Calu3 (cell line): Measurements from ENCODE around the gene SLAMF9. TPM values are rescaled to one million over a fixed set of nuclear protein-coding genes. Genes with fewer than 3 reads are reported as not detected.

Experiments used
- BruUV-seq: library from RNA; stranded (reverse); fragments of 400-500 nt; replicated peaks from 2 replicates; lab custom pipeline; 2021; lab: Mats Ljungman, UMichigan
- CTCF ChIA-PET: fragments of 300-600 bp; sonication (Branson Sonifier 250); formaldehyde crosslinking; loops from one replicate; lab custom pipeline; 2022; ENCODE audit warnings: antibody characterized with exemption; lab: Charles Lee
- DNase-seq: peaks from one replicate; pipeline ENCODE4 v3.0.0; 2022
- H3K27ac Mint-ChIP-seq: one replicate; pipeline ENCODE4 v1.8.0; 2022; ENCODE audit warnings: mixed read lengths; ENCODE audit not compliant: unreplicated experiment
- H3K27me3 Mint-ChIP-seq: one replicate; pipeline ENCODE4 v1.8.0; 2022; ENCODE audit warnings: mixed read lengths; ENCODE audit not compliant: unreplicated experiment
- H3K36me3 Mint-ChIP-seq: one replicate; pipeline ENCODE4 v1.8.0; 2022; ENCODE audit warnings: mild to moderate bottlenecking, moderate library complexity, mixed read lengths; ENCODE audit not compliant: insufficient read depth, unreplicated experiment
- H3K4me1 Mint-ChIP-seq: one replicate; pipeline ENCODE4 v1.8.0; 2022; ENCODE audit warnings: mild to moderate bottlenecking, low read depth, mixed read lengths; ENCODE audit not compliant: unreplicated experiment
- H3K4me3 Mint-ChIP-seq: one replicate; pipeline ENCODE4 v1.8.0; 2022; ENCODE audit warnings: mild to moderate bottlenecking, low read depth, moderate library complexity, mixed read lengths; ENCODE audit not compliant: unreplicated experiment
- H3K9me3 Mint-ChIP-seq: one replicate; pipeline ENCODE4 v1.8.0; 2022; ENCODE audit warnings: low read depth, mixed read lengths; ENCODE audit not compliant: unreplicated experiment
- intact Hi-C: fragments of 100-400 bp; cut with micrococcal nuclease; formaldehyde crosslinking; loops from one replicate; pipeline ENCODE4 v1.10.0; 2022; ENCODE audit not compliant: unreplicated experiment
- total RNA-seq: library from RNA; stranded (reverse); gene quantifications from 2 replicates; pipeline ENCODE4 v1.2.3, GENCODE V29; 2022
- TF ChIP-seq, protein P1 (sequence below): fragments of 200-600 bp; IDR thresholded peaks from one replicate; pipeline ENCODE4 v1.8.0; 2022; ENCODE audit warnings: antibody characterized with exemption; ENCODE audit not compliant: unreplicated experiment

SLAMF9 gene
- total RNA-seq, 1 experiment from 2014 or later, result not detected

GRCh38 chr1:159917533-159918351 is 36.3 kb downstream of the SLAMF9 start:
- intact Hi-C loops, result no loop called here
- Mint-ChIP-seq H3K9me3 (no peaks in the 10 kb centered on the region), H3K4me1 (peaks cover 84% of the 10 kb centered on the region), H3K27ac (peak overlapping the region; percentile 6), H3K4me3 (no peak overlapping the region), H3K36me3 (peaks cover 80% of the 10 kb centered on the region), H3K27me3 (no peaks in the 10 kb centered on the region)
- BruUV-seq, result no TSS peak
- CTCF ChIA-PET, result interaction anchor here (1.1 to 3.0 kb wide), 2 partner anchors 25 to 90 kb away, joined by 4 to 8 read pairs; no protein-coding TSS in a partner anchor
- TF ChIP-seq, protein P1, sequence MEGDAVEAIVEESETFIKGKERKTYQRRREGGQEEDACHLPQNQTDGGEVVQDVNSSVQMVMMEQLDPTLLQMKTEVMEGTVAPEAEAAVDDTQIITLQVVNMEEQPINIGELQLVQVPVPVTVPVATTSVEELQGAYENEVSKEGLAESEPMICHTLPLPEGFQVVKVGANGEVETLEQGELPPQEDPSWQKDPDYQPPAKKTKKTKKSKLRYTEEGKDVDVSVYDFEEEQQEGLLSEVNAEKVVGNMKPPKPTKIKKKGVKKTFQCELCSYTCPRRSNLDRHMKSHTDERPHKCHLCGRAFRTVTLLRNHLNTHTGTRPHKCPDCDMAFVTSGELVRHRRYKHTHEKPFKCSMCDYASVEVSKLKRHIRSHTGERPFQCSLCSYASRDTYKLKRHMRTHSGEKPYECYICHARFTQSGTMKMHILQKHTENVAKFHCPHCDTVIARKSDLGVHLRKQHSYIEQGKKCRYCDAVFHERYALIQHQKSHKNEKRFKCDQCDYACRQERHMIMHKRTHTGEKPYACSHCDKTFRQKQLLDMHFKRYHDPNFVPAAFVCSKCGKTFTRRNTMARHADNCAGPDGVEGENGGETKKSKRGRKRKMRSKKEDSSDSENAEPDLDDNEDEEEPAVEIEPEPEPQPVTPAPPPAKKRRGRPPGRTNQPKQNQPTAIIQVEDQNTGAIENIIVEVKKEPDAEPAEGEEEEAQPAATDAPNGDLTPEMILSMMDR, result no peak
- DNase-seq, result peak; percentile 45

- Mint-ChIP-seq H3K36me3 (peaks cover 70% of the 10 kb centered on the region), H3K27me3 (no peaks in the 10 kb centered on the region), H3K9me3 (no peaks in the 10 kb centered on the region), H3K4me3 (peak overlapping the region; percentile 17), H3K27ac (peak overlapping the region; percentile 61), H3K4me1 (peaks cover 84% of the 10 kb centered on the region)
- DNase-seq, result peak; percentile 50
- intact Hi-C loops, result no loop called here
- TF ChIP-seq, protein P1, result no peak
- no TSS peak for BruUV-seq
- CTCF ChIA-PET, result interaction anchor here (1.8 to 3.0 kb wide), 2 partner anchors 9 to 91 kb away, joined by 6 to 8 read pairs; partner anchors contain the start of gene TAGLN2
These were observed 37.6 kb downstream of the SLAMF9 start for GRCh38 chr1:159916242-159917051.

DNA sequence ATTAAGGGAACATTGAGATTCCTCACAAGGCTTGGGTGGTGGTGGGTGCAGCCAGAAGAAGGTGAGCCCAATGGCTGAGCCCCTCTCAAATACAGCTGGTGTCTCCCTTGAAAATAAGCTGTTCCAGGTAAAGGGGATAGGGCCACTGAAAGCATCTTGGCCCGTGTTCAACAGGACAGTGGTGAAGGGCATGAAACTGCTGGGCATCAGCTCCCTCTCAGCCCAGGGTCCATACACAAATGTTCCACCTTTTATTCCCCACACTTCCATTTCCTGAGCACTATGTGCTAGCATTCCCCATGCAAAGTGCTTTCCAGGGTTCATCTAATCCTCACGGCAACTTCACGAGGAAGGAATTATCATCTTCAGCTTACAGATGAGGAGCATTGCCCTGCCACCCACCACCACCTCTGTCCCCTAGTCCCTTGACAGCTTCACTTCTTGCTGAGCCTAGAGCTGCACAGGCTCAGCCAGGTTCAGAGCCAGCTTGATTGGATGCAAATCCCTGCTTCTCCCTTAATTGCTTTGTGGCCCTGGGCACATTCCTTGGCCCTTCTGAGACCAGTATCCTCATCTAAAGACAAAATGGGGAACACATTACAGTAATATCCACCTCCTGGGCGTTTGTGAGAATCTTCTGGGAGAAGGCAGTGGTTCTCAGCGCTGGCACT is 38.3 kb downstream of the SLAMF9 start:
- H3K9me3 Mint-ChIP-seq, result no peaks in the 10 kb centered on the region
- no peaks in the 10 kb centered on the region for H3K27me3 Mint-ChIP-seq
- CTCF ChIA-PET, result interaction anchor here (0.8 to 3.0 kb wide), 5 partner anchors 8 to 92 kb away, joined by 3 to 8 read pairs (median 5); partner anchors contain the start of gene TAGLN2
- H3K4me3 Mint-ChIP-seq, result peak overlapping the region; percentile 17
- no peak for DNase-seq
- H3K27ac Mint-ChIP-seq, result peak overlapping the region; percentile 61
- H3K4me1 Mint-ChIP-seq, result peaks cover 84% of the 10 kb centered on the region
- TF ChIP-seq, protein P1, result no peak
- intact Hi-C loops, result no loop called here
- H3K36me3 Mint-ChIP-seq, result peaks cover 65% of the 10 kb centered on the region
- no TSS peak for BruUV-seq
